GM21423 (cell line): ENCODE measurements around the gene BACH2.

Experiments
- ATAC-seq: cut with Tn5 transposase; IDR thresholded peaks from one replicate; pipeline ENCODE4 v1.9.1; 2021; ENCODE audit warnings: mild to moderate bottlenecking, moderate library complexity; ENCODE audit not compliant: unreplicated experiment

Gene BACH2

GRCh38 chr6:90003941-90004340 is 292.7 kb downstream of the BACH2 start:
- no peak for ATAC-seq

- no peak for ATAC-seq
Measured at GRCh38 chr6:90003069-90003795, 293.4 kb downstream of the BACH2 start.

GRCh38 chr6:90000864-90001731 is 295.5 kb downstream of the BACH2 start:
- ATAC-seq: no peak

GRCh38 chr6:89999945-90000825 is 296.5 kb downstream of the BACH2 start:
- no peak for ATAC-seq

GRCh38 chr6:89999154-89999553 is 297.5 kb downstream of the BACH2 start:
- no peak for ATAC-seq

- ATAC-seq: no peak
Measured at GRCh38 chr6:89997456-89998445, 298.9 kb downstream of the BACH2 start.

GRCh38 chr6:89993411-89993810 is 303.2 kb downstream of the BACH2 start:
- no peak for ATAC-seq

GRCh38 chr6:89992818-89993217 is 303.8 kb downstream of the BACH2 start:
- ATAC-seq: no peak

- ATAC-seq: no peak
Measured at GRCh38 chr6:89989742-89990141, 306.9 kb downstream of the BACH2 start.

GRCh38 chr6:89987830-89988229 is 308.8 kb downstream of the BACH2 start:
- no peak for ATAC-seq

GRCh38 chr6:89987140-89987539 is 309.5 kb downstream of the BACH2 start:
- no peak for ATAC-seq

- ATAC-seq: no peak
Measured at GRCh38 chr6:89986650-89987074, 310.0 kb downstream of the BACH2 start.

- no peak for ATAC-seq
Measured at GRCh38 chr6:89985751-89986493, 310.7 kb downstream of the BACH2 start.

- ATAC-seq: no peak
Measured at GRCh38 chr6:89984926-89985750, 311.5 kb downstream of the BACH2 start.

GRCh38 chr6:89980353-89980752 is 316.3 kb downstream of the BACH2 start:
- no peak for ATAC-seq

GRCh38 chr6:89979481-89980119 is 317.0 kb downstream of the BACH2 start:
- ATAC-seq: no peak

- no peak for ATAC-seq
Measured at GRCh38 chr6:89978749-89979145, 317.9 kb downstream of the BACH2 start.
